Measurements from ENCODE around the gene CYP3A5.

GRCh38 chr7:99628471-99629465 is 51.0 kb downstream of the CYP3A5 start:
- no peak for TF ChIP-seq CTCF (IDR thresholded peaks at IDR 0.05)
- TF ChIP-seq POLR2A (IDR thresholded peaks at IDR 0.05): no peak
- TF ChIP-seq EP300 (IDR thresholded peaks at IDR 0.05; ENCODE audit: low read depth): no peak
- TF ChIP-seq POLR2AphosphoS5 (IDR thresholded peaks at IDR 0.05): no peak
